Measurements from ENCODE around the gene RAD51B.

- TF ChIP-seq YY1 (IDR thresholded peaks at IDR 0.05; ENCODE audit: insufficient read depth, insufficient read length) (no peak), SUZ12 (IDR thresholded peaks at IDR 0.05; ENCODE audit: extremely low read depth, insufficient read depth, insufficient read length) (no peak), ZNF274 (IDR thresholded peaks at IDR 0.05; ENCODE audit: low read depth, low read length) (no peak)
Measured at GRCh38 chr14:68222154-68222553, 402.6 kb downstream of the RAD51B start.
